GM12874 (cell line): Measurements from ENCODE around the gene AZGP1.

Source experiments
- TF ChIP-seq, protein P1 (sequence below): IDR thresholded peaks from 2 replicates; pipeline ENCODE4 v1.5.1; 2011; ENCODE audit warnings: low read depth, mild to moderate bottlenecking, control low read depth, low read length, moderate library complexity; ENCODE audit not compliant: insufficient read depth

AZGP1 gene

DNA sequence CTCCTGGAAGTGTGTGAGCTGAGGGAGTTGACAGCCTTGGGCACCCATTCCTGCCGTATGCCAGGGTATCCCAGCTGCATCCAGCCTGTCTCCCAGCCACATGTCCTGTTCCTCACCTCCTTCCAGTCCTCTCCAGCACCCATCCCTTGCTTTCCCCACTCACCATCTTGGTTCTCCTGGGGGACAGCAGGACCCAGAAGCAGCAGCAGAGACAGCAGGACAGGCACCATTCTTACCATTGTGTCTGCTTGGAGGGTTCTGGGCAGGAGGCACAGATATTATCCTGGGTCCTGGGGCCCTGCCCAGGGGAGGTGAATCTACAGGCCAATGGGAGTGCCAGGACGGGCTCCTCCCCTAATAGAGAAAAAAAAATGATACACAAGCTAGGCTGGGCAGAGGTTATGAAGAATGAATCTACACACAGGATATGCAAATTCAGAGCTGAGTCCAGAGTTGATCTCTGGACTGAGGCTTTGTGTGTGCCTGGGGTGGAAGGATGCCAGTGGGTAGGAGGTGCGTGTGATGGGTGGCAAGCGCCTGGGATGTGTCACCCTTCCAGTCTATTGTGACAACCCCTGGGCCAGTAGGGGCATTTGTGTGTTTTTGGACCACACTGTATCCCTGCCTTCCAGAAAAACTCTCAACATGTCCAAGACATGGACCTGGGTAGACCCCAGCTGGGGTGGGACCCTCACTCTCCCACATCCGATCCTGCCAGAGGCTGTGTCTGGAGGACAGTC lies at the start of gene AZGP1:
TSS of gene AZGP1 (minus strand) at position 250 of the 740 bp plus-strand sequence. CDS start at position 239, 11 bp downstream.
- TF ChIP-seq, protein P1, sequence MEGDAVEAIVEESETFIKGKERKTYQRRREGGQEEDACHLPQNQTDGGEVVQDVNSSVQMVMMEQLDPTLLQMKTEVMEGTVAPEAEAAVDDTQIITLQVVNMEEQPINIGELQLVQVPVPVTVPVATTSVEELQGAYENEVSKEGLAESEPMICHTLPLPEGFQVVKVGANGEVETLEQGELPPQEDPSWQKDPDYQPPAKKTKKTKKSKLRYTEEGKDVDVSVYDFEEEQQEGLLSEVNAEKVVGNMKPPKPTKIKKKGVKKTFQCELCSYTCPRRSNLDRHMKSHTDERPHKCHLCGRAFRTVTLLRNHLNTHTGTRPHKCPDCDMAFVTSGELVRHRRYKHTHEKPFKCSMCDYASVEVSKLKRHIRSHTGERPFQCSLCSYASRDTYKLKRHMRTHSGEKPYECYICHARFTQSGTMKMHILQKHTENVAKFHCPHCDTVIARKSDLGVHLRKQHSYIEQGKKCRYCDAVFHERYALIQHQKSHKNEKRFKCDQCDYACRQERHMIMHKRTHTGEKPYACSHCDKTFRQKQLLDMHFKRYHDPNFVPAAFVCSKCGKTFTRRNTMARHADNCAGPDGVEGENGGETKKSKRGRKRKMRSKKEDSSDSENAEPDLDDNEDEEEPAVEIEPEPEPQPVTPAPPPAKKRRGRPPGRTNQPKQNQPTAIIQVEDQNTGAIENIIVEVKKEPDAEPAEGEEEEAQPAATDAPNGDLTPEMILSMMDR = no peak

GRCh38 chr7:100024020-100024619 lies 48.3 kb upstream of the AZGP1 start:
- TF ChIP-seq, protein P1 = no peak

GRCh38 chr7:100023526-100023925 lies 47.7 kb upstream of the AZGP1 start:
- TF ChIP-seq, protein P1 = no peak

DNA sequence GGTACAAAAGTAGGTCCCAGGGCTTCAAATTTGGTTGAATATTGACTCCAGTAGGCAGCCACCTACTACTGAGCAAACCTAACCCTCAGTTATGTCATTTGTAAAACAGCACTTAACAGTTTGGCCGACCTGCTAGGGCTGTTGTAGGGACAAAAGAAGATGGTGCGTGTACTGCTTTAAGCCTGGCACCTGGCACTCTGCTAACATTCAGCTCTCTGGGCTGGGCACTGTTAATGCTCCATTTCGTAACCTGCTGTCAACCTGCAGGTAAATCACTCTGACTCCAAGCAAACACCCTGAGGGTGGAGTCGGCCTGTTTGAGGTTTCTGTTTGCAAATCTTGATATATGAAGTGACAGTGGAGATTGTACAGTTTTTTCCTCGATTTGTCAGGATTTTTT lies 46.8 kb upstream of the AZGP1 start:
- TF ChIP-seq, protein P1 = no peak

GRCh38 chr7:100021297-100021696 lies 45.5 kb upstream of the AZGP1 start:
- TF ChIP-seq, protein P1 = no peak

GRCh38 chr7:100019908-100020307 lies 44.1 kb upstream of the AZGP1 start:
- TF ChIP-seq, protein P1 = no peak

GRCh38 chr7:100017875-100018274 lies 42.0 kb upstream of the AZGP1 start:
- TF ChIP-seq, protein P1 = no peak
